DMS153 treated with DMSO at 0.1 percent for 48 hours (cell line): ENCODE data around the gene TRHDE.

Experiments
- DNase-seq: peaks from one replicate; lab custom pipeline; 2025; ENCODE audit not compliant: unreplicated experiment; lab: John Stamatoyannopoulos, UW

Gene TRHDE

DNA sequence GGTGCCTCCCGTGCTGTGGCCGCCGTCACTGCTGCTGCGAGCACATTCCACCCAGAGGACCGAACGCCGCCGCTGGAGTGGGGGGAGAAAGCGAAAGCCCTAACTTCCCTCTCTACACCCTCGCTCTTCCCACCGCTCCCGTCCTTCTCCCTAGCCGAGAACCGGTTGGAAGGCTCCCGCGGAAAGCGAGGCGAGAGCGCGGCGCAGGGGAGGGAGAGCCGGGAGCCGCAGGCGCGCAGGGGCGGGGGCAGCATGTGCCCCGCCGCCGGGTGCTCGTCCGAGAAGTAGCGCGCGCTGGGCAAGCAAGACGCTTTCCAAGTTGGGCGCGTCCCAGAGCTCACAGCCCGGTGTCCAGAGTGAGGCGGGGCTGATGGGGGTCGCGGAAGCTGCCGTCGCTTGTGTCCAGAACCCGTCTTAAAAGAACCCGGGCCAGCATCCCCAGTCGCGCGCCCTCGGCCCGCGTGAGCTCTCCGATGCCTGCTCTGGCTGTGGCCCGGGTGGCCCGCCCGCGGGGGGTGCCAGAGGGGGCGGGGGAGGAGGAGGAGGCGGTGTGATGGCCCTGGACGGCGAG, at the start of gene TRHDE:
Gene TRHDE, plus strand, starts transcription at position 280 of the 571 bp plus-strand sequence. Its CDS starts 274 bp downstream, at position 554.
- peak; percentile 37 for DNase-seq

DNA sequence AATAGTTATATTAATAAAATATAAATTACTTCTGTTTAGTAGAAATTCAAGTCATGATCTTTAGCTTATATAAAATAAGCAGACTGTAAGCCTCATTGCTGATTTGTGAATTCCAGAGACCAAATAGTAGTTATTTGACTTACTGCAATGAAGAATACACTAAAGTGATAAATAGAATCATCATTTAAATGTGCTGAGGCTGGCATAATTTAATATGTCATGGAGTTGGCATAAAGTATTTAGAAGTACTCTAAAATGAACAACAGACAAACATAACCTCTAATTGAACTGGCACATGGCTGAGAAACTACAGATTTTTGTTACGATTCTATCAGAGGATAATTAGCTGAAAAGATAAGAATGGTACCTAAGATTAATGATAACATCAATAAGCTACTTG, 45.7 kb upstream of the TRHDE start:
- no peak for DNase-seq

DNA sequence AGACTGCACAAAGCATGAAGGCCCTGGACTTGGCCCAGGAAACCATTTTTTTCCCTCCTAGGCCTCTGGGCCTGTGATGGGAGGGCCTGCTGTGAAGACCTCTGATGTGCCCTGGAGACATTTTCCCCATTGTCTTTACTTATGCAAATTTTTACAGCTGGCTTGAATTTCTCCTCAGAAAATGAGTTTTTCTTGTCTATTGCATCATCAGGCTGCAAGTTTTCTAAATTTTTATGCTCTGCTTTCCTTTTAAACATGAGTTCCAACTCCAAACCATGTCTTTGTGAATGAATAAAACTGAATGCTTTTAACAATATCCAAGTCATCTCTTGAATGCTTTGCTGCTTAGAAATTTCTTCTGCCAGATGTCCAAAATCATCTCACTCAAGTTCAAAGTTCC, 43.7 kb upstream of the TRHDE start:
- no peak for DNase-seq

DNA sequence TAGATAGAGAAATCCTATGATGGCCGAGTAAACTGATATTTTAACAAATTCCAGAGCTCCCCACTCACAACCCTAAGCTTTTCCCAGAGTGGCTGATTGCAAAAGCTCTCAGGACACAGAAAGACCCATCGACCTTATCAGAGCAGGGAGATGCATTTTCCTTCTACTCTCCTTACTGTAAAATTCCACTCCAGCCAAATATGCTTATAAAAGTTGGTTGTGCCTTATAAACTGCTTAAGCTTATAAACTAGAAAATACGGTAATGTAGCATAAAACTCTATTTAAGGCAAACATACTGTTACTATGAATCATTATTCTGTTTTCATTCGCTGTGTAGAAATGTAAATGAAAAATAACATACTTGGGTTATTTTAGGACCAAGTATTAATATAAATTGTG, 41.6 kb upstream of the TRHDE start:
- DNase-seq, result no peak

- no peak for DNase-seq
Measured at GRCh38 chr12:72234886-72235285, 37.3 kb upstream of the TRHDE start.

GRCh38 chr12:72236071-72236705, 36.0 kb upstream of the TRHDE start:
- DNase-seq, result no peak

DNA sequence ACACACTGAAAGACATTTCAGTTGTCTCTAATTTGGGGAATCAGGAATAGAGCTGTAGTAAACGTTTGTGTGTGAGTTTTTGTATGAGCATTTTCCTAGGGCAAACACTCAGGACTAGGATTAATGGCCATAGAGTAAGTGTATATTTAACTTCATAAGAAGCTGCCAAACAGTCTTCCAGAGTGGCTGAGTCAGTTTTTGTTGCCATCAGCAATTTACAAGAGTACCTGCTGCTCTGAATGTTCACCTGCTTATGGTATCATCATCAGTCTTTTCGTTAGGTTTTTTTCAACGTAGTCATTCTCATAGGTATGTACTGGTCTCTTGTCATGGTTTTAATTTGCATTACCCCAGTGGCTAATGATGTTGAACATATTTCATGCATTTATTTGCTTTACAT, 30.6 kb upstream of the TRHDE start:
- DNase-seq, result no peak

GRCh38 chr12:72242946-72243345, 29.2 kb upstream of the TRHDE start:
- DNase-seq, result no peak

- DNase-seq, result no peak
Measured at GRCh38 chr12:72246370-72246769, 25.8 kb upstream of the TRHDE start.

DNA sequence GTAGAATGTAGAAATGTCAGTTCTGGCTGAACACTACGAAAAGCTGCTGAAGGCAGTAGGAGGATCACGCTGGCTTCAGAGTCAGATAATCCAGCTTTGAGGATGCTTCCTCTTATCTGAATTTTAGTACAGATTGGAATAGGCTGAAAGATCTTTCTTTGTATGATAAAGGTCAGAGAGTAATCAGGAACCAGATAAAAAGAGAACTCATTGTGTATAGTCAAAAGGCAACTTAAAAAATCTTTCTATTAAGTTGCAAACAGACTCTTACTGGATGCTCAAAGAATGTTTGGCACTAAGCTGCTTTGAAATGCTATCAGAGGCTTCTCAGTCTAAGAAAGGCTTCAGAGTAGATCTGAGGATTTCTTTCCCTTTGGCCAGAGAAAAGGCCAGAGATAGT, 21.8 kb upstream of the TRHDE start:
- DNase-seq, result no peak

DNA sequence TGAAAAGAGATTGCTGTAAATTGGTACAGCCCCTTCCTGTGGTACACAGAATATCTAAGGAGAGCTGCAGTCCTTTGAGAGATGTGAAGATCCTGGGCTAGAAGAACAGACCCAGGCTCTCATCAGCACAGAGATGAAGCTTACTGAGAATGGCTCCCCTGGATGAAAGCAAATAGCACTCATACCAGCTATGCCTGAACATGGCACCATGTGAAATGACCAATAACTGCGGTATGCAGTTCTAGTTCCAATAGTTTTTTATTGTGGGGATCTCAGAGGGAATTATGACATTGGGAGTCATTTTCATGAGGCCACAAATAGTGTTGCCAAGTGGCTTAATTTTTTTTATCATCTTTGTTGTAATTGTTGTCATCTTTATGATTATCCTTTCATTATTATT, 15.4 kb upstream of the TRHDE start:
- no peak for DNase-seq

- DNase-seq, result no peak
Measured at GRCh38 chr12:72261885-72262284, 10.3 kb upstream of the TRHDE start.

DNA sequence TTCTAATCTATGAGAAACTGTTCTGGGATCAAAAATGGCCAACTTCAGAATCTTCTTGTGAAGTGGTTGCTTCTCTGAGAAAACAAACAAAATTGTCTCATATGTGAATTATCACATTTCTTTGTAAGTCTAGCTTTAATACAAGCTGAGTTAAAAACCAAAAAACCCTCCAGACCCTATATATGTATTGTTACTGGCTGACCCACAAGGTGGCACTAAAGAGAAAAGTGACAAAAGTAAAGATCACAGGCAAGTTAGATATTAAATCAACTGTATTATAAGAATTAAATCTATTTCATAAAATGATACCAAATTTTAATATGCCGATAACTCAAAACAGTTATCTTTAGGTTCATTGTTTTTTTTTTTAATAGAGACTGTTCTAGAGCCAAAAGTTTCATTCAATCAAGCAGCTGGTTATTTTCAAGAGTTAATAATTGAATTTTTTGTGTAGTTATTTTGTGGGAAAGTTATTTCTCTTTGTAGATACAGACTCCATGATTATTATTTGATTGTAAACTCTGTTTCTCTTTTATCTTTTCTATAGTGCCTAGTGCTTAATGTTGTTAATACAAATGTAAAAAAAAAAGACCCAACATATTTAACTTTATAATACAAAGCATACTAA, 7.5 kb upstream of the TRHDE start:
- DNase-seq, result no peak

DNA sequence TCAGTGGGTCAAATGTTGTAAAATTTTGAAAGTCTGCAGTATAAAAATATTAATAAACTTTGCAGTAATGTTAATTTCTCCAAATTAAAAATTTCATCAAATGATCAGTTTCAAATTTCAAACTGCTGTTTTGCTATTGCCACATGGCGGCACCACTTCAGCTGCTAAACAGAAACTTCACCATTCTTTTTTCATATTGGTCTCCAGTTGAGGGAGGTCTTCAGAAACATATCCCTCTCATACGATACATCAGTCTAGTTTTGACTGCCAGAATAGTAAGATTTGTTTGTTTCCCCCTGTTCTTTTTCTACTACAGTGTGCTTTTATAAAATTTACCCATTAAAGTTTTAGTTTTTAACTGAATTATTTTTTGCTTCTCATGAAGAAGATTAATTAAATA, 4.2 kb upstream of the TRHDE start:
- DNase-seq, result no peak

DNA sequence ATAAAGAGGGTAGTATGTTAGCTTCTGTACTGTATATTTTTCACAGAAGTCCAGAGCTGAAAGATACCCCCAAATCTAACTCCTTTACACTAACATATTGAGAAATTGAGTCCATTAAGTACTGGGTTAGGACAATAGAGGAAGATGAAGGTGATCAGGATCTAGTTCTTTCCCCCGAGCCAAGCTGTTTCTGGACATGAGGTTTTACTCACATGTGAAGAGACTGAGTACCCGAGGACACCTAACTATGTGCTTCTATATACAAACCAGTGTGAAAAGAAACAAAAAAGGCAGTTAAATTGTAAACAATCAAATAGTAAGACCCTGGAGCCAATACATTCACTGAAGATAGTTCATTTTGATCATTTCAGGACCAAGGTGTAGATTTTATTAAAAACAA, 3.8 kb upstream of the TRHDE start:
- no peak for DNase-seq

DNA sequence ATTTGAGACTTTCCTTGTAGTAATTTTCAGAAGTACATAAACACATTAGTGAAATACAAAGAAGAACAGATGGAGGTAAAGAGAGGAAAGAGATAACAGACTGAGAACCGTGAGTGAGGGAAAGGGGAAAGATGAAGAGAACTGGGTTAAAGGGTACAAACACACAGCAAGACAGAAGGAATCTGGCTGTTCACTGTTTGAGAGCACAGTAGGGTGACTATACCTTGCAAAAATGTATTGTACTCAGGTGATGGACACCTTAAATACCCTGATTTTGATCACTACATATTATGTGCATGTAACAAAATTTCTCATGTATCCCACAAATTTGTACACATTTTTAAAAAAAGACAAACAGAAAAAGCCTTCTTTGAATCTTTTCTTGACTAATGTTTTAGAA, 2.7 kb upstream of the TRHDE start:
- DNase-seq, result no peak

DNA sequence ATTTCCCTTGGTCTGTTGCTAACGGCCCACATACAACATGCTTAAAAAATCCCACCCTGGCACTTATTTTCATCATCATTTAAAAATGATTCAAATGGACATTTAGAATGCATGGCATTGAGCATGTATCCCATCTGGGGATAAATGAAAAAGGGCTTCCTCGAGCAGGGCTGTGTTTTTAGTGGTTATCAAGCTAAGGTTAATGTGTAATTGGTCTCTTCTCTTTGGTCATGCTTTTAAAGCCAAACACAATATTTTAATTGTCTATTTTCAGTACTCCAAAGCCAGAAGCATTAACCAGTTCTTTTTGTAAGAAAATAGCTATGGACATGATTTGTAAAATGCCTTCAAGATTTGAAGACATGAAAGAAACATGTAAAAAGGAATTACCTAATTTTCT, 1.9 kb upstream of the TRHDE start:
- no peak for DNase-seq

DNA sequence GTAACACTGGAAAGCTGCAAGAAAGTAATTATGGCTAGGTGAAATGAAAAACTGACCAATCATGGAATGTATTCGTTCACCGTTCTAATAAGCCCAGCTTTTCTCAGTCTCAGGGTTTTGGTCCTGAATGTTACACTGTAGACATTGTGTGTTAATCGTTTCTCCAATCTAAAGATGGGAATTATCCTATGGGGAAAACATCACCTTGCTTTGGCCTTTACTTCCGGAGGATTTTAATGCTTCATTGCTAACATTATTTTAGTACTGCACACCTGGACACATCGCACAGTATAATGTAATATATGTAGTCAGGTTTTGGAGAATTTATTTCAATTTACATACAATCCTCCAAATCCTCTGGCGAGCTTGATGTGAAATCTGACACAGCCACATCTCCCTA, 1.2 kb upstream of the TRHDE start:
- no peak for DNase-seq

GRCh38 chr12:72271451-72272090, 599 bp upstream of the TRHDE start:
- peak; percentile 40 for DNase-seq

DNA sequence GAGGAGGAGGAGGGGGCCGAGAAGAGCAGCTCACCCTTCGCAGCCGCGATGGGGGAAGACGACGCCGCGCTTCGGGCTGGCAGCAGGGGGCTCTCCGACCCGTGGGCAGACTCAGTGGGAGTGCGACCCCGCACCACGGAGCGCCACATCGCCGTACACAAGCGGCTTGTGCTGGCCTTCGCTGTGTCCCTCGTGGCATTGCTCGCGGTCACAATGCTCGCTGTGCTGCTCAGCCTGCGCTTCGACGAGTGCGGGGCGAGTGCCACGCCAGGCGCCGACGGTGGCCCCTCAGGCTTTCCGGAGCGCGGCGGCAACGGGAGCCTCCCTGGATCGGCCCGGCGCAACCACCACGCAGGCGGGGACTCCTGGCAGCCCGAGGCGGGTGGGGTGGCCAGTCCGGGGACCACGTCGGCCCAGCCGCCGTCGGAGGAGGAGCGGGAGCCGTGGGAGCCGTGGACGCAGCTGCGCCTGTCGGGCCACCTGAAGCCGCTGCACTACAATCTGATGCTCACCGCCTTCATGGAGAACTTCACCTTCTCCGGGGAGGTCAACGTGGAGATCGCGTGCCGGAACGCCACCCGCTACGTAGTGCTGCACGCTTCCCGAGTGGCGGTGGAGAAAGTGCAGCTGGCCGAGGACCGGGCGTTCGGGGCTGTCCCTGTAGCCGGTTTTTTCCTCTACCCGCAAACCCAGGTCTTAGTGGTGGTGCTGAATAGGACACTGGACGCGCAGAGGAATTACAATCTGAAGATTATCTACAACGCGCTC, 745 bp downstream of the TRHDE start:
- DNase-seq, result no peak

GRCh38 chr12:72273499-72273837, 1.3 kb downstream of the TRHDE start:
- no peak for DNase-seq
